NCI-H2029 treated with DMSO at 0.1 percent for 48 hours (cell line): ENCODE results near the gene SH3PXD2B.
"Not testable (repeated sequence)": the region's sequence is repeated elsewhere in the genome, so short reads cannot be mapped to it uniquely, and the experiment has no call there.

ENCODE experiments used
- DNase-seq: peaks from one replicate; lab custom pipeline; 2025; lab: John Stamatoyannopoulos, UW

Gene SH3PXD2B

DNA sequence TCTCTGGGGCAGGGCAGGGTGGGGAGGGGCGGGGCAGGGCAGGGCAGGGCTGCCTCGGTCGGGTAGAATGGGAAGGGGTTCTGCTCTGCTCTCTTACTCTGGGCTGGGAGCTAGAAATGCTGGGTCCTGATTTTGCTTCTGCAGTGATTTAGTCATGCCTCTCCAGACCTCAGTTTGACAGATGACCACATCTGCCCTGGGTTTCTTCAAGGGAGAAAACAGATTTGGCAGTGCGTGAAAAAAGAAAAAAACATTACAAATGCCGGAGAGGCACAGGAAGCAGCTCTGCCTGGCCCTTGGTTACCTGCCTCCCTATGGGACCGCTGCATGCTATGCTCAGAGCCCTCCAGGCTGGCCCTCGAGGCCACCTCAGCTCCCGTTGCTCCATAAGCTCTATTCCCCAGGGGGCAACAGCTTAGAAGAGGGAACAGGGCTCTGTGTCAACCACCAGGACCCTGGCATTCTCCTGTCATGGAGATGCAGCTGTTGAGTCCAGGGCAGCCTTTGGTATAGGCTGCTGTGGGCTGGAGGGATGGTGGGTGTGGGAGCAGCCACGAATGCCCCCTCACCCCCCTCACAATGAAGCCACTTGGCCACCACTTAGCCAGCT lies 117.5 kb downstream of the SH3PXD2B start:
- DNase-seq: no peak

DNA sequence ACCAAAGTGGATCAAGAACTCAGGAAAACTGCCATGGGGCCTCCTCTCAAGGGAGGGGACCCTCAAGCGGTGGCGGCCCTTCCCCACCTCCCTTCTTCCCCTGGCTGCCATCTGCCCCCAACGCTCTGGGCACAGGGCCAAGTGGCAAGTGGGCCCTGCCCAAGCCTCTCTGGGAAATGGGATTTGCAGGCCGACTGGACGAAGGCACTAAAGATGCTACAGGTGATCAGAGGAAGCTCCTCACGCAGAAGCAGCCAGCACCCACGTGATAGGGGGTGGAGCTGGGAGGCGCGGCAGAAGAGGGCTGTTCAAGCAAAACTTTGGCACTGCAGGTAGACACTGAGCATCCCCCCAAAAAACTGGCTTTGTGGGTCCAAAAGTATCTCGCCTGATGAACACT lies 118.1 kb downstream of the SH3PXD2B start:
- DNase-seq: no peak

DNA sequence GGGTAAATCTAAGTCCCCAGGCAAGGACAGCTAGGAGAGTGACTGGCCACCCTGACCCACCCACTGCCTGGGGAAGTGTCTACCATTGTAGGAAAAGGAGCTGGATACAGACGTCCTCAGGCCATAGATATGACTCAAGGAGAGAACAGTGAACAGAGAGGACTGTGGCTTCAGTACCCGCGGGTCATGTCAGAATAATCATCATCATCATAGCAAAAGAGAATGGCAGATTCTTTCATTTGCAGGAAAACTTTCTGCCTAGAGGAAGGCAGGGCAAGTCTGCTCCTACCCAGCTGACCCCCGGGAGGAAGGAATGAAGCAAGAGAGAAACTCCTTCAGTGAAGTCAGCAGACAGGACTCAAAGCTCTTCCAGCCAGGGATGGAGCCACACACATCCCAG lies 118.6 kb downstream of the SH3PXD2B start:
- no peak for DNase-seq

DNA sequence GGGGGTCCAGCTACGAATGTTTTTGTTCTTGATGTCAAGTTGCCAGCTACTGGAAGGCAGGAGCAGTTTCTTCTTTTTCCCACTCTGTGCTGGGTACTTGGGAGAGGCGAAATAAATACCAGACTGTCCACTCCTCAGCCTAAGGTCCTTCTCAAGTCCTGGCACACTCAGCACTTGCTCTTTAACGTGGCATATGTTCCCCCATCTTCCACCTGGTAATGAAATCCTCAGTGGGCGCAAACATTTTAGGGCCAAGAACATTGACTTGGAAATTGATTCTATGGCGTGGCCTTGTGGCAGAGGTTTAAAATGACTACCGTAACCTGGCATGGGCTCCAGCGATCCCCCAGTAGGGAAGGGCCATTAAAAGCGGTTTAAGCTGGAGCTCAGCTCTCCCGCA lies 119.7 kb downstream of the SH3PXD2B start:
- DNase-seq: no peak

DNA sequence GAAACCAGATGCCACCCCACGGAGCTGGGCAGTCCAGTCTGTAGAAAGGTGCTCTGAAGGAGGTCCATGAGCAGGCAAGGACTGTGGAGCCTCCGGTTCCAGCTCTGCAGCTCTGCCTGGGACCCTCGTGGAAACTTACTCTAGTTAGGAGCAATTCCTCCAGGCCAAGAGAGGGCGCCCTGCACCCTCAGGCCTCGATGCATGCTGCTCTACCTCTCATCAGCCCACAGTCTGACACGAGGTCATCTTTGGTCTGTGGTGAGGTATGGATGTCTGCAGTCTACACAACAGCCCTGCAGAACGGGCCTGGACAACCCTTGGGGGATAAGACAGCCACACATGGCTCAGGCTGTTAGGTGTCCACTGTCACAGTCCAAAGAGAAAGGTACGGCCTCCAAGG lies 120.1 kb downstream of the SH3PXD2B start:
- no peak for DNase-seq

DNA sequence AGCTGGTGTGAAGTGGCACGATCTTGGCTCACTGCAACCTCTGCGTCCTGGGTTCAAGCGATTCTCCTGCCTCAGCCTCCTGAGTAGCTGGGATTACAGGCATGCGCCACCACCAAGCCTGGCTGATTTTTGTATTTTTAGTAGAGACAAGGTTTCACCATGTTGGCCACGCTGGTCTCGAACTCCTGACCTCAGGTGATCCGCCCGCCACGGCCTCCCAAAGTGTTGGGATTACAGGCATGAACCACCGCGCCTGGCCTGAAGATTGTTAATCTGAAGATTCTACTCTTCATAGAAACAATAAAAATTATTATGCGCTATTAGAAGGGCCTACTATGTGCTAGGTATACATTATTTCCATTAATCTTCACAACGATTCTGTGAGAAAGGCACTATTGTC lies 127.4 kb downstream of the SH3PXD2B start:
- DNase-seq: not testable (repeated sequence)

DNA sequence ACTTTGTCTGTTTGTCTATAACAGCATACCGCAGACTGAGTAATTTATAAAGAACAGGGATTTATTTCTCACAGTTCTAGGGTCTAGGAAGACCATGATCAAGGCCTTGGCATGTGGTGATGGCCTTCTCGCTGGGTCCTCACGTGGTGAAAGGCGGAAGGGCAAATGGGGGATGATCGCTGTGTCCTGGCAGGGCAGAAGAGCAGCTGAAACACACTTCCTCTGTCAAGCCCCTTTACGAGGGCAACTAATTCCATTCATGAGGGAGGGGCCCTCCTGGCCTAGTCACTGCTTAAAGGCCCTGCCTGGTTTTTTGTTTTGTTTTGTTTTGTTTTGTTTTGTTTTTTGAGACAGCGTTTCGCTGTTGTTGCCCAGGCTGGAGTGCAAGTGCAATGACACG lies 128.9 kb downstream of the SH3PXD2B start:
- no peak for DNase-seq

DNA sequence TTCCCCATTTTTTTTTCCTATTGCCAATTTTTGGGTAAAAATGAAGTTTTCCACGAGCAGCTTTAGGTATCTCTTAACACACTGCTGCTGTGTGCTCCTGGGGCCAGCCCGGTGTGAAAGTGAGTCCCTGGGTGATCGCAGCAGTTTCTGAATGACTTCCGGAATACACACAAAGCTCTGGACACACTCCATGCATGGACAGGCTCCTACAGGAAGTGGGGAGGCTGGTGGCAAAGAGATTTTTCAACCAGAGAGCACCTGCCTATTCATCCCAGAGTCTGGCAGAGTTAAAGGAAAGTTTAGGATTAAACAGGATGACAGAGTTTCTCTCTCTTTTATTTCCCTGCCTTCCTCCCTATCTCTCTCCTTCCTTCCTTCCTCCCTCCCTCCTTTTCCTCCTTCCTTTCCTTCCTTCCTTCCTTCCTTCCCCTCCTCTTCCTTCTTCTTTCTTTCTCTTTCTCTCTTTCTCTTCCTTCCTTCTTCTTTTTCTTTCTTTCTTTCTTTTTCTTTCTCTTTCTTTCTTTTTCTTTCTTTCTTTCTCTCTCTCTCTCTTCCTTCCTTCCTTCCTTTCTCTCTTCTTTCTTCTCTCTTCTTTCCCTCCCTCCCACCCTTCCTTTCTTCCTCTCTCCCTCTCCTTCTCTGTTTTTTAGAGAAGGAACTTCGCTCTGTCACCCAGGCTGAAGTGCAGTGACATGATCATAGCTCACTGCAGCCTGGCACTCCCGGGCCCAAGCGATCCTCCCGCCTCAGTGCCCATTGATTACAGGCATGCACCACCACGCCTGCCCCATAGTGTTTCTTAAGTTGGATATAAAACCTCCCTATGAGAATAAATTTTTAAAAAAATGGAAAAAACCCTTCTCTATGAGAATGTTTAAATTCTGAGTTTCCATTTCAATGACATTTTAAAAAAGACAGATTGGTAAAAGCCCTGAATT lies 132.0 kb downstream of the SH3PXD2B start:
- DNase-seq: peak; percentile 30

DNA sequence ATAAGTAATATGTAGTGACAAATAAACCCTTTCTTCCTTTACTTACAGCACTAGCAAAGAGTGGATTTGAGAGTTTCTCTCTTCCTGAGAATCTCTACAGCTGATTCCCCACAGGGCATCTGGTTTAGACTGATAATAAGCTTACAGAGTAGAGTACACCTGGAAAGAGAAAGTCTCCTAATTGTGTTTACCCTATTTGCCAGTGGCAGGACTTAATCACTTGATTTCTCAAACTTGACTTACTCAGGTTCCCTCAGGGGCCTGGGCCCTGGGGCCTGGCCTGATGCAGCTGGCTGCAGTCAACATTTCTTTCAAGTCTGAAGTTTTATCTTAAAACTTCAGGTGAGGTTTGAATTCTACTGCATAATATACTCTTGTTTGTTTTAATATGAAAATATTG lies 132.7 kb downstream of the SH3PXD2B start:
- DNase-seq: peak; percentile 16

DNA sequence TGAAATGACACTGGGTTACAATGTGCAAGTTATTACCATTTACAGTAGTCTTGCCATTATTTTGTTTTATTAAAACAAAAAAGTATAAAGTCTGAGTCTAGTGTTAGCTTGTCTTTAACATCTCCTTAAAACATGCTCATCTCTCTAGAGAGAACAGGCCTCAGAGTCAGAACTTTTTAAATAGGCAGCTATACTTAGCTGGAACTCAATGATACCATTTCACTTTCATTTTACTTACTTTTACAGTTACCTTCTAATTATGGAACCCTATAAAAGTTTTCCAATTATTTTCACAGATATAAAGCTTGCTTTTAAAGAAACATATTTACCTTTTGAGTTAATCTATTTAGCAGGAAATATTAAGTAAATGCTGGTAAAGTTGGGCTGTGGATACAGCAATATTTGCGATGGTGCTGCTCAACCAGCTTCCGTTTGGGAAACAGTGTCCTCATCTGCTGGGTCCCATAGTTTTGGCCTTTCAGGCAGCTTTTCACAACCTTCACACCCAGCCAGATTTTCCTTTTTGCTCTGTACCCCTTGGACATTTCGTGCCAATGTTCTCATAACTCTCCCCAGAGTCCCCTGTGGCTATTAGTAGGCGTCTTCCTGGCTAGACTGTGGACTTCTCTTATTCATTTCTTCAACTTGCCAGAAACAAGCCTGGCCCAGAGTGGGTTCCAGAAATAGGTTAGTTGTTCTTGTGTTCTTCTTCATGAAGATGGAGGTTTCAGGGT lies 134.4 kb downstream of the SH3PXD2B start:
- no peak for DNase-seq

DNA sequence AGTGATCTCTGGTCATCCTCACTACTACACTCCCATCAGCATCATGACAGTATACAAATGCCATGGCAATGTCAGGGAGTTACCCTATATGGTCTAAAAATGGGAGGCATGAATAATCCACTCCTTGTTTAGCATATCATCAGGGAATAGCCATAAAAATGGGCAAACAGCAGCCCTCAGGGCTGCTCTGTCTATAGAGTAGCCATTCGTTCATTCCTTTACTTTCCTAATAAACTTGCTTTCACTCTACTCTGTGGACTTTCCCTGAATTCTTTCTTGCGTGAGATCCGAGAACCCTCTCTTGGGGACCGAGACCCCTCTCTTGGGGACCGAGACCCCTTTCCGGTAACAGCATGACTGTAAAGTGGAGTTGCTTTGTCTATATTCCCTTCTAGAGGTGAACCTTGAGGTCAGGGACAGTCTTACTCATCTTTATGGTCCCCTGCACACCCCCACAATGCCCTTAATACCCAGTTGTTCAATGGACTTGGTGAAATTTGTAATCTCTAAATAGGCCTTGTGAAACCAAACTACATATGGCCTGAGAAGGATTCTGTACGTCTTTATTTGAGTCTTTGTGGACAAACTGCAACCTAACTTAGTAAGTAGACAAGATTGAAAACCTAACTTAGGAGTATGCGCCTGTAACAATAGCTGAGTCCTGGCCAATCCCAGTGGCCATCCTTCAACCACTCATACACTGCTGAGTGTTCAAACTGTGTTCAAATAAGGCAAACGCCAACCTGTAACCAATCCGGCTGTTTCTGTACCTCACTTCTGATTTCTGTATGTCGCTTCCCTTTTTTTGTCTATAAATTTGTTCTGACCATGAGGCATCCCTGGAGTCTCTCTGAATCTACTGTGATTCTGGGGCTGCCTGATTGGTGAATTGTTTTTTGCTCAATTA lies 138.5 kb downstream of the SH3PXD2B start:
- no peak for DNase-seq

DNA sequence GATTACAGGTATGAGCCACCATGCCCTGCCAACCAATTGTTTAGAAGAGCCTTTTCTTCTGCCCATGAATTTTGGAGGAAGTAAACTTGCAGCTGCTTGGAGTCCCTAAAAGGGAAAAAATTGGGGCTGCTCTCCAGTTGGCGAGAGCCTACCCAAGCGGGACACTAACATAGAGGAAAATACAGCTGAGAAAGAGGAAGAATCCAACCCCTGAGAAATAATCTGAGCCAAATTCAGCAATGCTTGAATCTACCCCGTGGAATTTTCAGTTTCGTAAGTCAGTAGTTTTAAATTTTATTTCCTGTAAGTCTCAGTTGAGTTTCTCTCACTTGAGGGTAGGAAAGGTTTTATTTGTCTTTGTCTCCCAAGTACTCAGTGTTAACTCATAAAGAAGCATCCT lies 140.4 kb downstream of the SH3PXD2B start:
- DNase-seq: no peak

DNA sequence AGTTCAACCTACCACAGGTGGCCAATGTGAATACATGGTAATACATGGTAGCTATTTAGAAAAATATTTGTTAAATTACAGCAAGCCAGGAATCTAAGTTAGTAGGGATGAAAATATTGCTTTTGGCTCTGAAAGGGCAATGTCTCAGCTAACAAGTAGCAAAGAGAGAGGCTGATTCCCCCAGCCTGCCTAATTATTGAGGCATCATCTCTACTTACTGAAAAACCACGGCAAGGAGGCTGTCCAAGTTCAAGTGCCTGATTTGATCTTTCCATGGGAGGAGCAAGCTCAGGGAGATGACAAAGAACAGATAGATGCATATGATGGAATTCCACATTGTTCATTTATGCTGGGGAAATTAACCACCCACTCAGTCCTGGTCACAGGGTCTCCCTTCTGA lies 142.0 kb downstream of the SH3PXD2B start:
- no peak for DNase-seq

DNA sequence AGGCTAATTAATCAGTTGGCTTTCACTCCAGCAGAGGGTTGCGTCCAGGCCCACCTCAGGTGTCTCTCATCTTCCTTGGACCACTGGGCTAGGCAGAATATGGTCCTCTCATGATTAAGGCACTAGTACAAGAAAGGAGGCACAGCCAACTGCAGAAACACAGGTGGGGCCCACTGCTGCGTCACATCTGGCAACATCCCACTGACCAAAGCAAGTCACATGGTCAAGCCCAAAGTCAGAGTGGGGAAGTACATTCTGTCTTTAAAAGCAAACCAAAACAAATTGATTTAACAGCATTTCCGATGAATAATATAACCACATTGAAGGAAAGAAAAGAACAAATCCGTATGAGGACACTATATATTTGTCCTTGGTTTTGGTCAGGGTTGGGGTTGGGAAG lies 142.7 kb downstream of the SH3PXD2B start:
- no peak for DNase-seq

DNA sequence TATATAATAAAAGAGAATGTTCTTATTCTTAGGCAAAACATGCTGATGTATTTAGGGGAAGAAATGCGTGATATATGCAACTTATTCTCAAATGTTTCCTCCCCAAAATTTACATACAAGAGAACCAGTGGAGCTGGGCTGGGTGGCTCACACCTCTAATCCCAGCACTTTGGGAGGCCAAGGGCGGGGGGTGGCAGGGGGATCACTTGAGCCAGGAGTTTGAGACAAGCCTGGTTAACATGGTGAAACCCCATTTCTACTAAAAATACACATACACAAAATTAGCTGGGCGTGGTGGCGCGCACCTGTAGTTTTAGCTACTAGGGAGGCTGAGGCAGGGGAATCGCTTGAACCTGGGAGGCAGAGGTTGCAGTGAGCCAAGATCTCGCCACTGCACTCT lies 143.3 kb downstream of the SH3PXD2B start:
- DNase-seq: no peak

DNA sequence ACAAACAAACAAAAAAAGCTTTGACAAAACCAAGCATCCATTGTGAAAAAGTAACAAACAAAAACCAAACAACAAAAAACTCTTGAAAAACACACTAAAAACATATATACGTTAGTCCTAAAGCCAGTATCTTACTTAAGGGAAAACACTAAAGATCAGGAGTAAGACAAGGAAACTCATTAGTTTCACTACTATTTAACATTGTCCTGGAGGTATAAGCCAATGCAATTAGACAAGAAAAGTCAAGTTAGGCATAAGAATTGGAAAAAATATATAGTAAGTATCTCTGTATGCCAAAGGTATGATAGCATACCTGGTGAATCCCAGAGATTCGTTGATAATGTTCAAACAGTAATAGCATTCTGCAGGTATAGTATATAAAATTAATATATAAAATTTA lies 148.9 kb downstream of the SH3PXD2B start:
- no peak for DNase-seq

DNA sequence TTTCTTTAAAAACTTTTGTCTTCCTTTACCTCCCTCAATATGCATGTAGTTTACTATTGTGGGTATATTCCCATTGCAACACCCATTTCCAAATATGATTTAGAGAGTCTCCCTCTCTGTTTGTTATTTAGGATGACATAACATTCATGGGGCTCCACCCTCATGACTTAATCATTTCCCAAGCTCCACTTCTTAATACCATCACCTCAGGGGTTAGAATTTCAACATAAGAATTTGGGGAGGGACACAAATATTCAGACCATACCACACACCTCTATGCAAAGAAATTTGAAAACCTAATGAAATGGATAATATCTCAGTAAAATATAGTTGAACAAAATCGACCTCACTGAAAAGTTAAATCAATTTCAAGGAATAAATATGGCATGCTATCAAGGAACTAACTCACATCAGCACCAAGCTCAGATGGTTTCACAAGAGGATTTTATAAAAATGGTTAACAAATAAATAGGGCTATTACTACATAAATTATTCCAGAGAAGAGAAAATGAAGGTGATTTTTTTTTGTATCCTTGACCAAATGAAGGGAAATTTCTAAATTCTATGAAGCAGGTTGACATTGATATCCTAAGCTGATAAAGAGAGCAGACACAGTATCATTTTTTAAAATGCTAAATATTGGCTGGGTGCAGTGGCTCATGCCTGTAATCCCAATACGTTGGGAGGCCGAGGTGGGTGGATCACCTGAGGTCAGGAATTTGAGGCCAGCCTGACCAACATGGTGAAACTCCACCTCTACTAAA lies 150.6 kb downstream of the SH3PXD2B start:
- DNase-seq: no peak

DNA sequence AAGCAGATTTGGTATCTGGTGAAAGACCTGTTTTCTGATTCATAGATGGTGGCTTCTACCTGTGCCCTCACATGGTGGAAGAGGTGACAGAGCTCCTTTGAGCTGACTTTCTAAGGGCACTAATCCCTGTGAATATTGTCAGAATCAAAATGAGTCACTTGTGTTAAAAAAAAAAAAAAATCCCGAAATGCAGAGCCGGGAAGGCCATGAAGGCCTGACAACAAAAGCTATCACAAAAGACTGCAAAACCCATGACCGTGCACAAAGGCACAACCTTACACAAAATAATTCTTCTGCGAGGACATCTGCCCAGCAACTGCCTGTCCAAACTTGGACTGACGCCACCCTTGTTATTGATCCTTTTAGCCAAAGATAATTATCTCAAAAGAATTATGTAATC lies 151.2 kb downstream of the SH3PXD2B start:
- DNase-seq: no peak

DNA sequence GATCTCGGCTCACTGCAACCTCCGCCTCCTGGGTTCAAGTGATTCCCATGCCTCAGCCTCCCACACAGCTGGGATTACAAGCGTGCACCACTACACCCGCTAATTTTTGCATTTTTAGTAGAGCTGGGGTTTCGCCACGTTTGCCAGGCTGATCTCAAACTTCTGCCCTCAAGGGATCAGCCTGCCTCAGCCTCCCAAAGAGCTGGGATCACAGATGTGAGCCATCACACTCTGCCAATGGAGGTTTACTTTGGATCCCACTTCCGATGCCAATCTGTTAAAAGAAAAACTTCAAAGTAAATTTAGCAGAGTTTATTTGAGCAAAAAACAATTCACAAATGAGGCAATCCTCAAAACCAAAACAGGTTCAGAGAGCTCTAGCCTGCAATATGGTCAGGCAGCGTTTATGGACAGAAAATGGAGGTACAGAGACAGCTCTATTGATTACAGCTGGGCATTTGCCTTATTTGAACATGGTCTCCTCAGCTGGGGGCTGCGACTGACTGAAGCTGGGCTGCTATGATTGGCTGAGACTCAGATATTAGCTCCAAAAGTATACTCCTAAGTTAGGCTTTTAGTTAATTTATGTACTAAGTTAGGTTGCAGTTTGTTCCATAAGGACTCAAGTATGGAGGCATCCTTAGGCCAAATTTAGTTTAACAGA lies 152.1 kb downstream of the SH3PXD2B start:
- DNase-seq: no peak

DNA sequence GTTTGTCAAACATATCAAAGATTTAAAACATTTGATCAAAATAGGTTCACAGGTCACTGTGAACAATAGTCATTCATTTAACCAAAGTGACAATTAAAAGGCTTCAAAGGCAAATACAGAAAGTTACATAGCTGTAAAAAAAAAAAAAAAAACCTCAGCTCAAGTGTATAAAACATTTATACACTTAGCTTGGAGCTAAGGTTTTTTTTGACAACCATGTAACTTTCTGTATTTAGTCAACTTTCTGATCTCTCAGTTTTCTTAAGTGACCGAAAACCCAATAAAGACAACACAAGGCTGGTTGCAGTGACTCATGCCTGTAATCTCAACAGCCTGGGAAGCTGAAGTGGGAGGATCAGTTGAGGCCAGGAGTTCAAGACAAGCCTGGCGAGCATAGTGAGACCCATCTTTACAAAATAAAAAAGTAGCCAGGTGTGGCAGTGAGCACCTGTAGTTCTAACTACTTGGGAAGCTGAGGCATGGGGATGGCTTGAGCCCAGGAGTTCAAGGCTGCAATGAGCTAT lies 154.3 kb downstream of the SH3PXD2B start:
- DNase-seq: no peak
